HG03457 (cell line): Measurements from ENCODE around the gene LYSET.
"Not testable (repeated sequence)": the region's sequence is repeated elsewhere in the genome, so short reads cannot be mapped to it uniquely, and the experiment has no call there.

Experiments
- ATAC-seq: cut with Tn5 transposase; IDR thresholded peaks from one replicate; pipeline ENCODE4 v1.9.1; 2021; ENCODE audit warnings: moderate number of reproducible peaks; ENCODE audit not compliant: unreplicated experiment

LYSET gene, protein sequence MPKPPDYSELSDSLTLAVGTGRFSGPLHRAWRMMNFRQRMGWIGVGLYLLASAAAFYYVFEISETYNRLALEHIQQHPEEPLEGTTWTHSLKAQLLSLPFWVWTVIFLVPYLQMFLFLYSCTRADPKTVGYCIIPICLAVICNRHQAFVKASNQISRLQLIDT

DNA sequence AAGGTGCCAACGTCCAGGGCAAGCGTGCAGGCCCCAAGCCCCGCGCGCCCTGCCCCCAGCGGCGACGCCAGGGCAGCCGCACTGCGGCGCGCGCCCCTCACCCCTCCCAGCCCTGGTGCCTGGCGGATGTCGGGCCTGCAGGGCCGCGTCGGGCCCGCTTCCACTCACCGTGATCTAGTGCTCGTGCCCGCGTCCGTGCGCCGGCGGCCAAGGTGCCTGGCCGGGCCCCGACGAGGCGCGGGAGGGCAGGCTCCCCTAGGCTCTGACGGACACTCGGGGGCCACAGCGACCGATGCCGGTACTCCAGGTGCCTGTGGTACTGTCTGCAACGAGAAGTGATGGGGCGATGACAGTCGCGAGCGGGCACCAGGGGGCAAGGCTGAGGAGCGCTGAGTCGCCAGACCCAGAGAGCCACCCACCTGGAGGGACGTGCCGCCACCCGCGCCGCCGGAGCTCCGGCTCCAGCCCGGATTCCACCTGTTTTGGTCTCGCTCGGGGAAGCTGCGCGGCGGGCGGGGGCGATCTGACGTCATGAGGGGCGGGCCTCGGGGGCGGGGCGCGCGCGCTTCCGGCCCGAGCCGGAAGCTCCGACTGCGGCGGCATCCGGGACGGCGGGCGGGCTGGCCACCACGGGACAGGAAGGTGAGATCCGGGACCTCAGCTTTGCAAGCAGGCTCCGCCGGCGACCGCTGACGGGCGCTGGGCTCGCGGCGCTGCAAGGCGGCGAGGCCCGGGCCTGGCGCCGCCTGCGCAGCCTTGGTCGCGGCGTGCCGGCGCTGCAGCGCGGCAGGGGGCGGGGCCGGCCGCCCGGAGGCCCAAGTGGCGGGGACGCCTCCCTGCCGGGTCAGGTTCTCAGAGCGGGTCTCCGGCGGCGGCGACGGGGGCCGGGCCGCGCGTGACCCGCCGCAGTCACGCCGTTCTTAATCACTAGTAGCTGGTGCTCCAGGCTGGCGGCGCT is at the start of gene LYSET, which contains the start of gene MOAP1:
Gene LYSET (plus strand): TSS at position 927 of the 958 bp plus-strand sequence. CDS start 89 bp downstream, outside the sequence.
Gene MOAP1 (minus strand): TSS at position 507 of the 958 bp plus-strand sequence. CDS start 655 bp downstream, outside the sequence.
- peak; percentile 76 for ATAC-seq

DNA sequence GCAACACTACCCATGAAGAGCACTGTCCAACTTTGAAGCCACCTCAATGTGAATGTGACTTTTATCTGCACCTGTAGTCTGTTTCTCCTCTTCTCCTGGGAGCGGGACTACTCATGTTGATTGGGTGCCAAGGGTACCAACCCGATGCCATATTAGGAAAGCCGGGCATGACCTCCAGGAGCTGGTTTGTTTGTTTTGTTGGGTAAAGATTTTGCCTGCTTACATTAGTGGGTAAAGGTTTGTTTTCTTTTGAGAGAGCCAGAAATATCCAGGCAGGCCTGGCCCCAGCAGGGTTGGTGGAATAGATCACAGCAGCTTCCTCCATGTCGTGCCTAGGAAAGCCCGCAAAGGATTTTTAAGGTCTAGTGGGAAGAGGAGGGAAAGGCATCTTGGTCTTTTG is 49.7 kb upstream of the LYSET start:
- no peak for ATAC-seq

DNA sequence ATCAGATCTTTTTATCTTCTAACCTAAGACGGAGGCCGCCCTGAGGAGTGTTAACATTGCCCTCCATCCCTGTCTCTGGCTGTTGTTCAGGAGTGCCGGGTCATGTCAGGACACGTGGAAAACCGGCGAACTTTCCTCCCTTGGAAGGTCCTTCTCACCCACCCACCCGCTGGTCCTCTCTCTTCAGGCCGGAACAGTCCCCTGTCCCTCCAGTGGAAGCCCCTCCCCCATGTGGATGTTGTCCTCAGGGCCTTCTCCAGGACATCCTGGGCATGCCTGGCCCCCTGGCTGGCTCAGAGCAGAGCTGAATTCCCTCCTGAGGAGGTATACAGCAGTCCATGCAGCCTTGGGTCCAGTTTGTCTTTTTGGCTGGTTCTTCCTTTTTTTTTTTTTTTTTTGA is 49.1 kb upstream of the LYSET start:
- no peak for ATAC-seq

DNA sequence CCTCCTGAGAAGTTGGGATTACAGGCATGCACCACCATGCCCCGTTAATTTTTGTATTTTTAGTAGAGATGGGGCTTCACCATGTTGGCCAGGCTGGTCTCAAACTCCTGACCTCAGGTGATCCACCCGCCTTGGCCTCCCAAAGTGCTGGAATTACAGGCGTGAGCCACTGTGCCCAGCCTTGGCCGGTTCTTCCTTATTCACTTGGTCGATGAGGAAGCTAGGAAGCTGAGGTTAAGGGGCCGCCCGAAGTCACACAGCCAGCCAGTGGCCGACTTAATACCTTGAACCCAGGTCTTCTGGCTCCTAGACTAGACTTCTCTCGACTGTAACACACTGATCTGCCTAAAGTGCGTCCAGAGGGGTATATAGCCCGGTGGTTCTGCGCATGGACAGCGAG is 48.6 kb upstream of the LYSET start:
- not testable (repeated sequence) for ATAC-seq

DNA sequence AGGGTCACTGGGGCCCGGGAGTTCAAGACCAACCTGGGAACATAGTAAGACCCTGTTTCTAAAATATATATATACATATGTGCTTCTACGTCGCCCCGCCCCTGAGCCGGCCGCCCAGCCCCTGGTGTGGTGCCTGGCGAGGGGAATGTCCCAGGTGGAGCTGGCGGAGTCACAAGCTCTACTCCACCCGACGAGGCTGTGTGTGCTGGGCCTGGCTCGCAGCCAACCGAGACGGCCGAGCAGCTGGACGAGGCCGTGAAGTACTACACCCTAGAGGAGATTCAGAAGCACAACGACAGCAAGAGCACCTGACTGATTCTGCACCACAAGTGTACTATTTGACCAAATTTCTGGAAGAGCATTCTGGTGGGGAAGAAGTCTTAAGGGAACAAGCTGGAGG is 47.3 kb upstream of the LYSET start:
- no peak for ATAC-seq

DNA sequence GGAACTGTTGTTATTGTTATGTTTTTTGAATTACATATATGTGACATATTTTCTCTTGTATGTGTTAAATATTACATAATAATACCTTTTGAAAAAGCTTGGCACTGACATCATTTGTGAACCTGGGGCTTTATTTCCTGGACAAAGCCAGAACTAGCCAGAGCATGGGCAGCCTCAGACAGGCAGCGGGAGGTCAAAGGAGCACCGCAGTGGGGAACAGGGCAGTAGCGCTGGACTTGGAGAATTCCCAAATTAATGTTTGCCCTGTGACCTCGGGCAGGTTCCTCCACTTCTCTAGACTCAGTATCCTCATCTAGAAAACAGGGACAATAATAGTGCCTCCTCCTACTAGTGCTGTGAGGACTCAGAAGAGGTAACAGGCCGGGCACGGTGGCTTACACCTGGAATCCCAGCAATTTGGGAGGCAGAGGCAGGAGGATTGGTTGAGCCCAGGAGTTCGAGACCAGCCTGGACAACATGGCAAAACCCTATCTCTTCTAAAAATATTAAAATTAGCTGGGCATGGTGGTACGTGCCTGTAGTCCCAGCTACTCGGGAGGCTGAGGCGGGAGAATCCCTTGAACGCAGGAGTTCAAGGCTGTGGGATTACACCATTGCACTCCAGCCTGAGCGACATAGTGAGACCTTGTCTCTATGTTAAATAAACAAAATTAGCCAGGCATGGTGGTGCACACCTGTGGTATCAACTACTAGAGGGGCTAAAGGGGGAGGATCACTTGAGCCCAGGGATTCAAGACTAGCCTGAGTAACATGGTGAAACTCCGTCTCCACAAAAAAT is 42.1 kb upstream of the LYSET start:
- ATAC-seq: no peak

DNA sequence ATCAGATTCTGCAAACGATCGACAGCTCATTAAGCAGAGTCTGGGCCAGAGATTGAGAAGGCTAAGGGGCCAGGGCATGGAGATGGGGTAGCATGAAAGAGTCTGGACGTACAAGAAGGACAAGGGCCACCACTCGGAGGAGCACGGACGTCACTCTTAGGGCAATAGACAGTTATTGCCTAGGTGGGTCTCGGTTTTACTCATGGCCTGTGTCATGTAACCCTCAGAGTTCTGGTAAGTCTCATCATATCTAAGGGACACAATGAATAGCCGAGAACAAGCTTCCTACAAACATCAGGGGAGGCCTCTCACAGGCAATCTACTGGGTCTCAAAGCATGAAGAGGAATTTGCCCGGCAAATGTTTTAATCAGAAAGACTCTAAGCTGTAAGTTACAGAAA is 39.0 kb upstream of the LYSET start:
- ATAC-seq: no peak

DNA sequence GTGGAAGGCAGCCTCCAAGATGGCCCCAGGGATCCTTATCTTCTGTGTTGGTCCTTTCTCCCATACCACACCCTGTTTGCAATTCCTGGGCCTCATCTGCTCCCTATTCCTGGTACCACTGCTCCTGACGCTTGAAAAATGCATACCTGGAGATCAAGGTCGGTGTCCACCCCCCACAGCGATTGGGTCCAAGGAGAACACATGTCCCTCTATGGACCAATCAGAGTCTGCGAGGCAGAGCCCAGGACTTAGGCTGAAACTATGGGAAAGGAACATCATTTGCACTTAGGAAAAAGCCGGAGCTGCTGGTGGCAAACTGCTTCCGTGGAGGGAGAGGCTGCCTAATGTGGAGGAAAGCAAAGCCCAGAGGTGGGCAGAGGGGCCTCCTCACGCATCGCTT is 36.1 kb upstream of the LYSET start:
- no peak for ATAC-seq

DNA sequence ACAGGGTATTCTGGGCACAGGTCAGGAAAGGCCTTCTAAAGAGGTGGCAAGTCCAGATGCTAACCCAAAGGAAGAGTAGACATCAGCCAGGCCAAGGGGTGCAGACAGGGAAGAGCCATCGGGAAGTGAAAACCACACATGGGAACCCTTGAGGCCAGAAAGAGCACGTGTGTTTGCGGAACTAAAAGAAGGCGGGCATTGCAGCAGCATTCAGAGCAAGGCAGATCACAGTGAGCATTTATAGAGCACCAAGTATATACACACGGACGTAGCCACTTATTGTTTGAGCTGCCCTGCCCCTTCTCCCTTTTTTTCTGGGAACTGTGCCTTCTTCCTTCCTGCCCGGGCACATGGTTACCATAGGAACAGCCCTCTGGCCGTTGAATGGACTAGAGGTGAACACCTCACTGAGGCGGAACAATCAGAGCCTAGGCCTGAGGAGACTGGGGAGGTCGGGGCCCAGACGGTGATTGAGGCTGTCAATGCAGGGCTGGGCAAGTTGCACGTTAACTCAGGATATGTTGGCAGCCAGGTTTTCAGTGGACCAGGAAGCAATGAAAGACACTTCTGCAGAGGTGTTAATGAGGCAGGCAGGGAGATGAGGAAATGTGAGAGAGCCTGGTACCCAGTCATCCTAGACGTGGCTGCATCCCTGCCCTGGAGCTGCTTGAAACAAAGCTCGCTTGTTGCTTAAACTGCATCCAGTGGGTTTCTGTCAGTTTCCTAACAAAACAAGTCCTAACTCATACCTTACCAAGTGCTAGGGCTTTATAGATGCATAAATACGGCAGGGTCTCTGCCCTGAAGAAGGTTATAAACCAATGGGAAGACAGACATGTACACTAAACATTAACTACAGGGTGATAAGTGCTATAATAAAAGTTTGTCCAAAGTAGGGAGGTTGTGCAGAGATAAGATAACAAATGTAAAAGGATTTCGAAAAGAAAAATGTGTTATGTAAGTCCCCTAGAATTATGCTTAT is 34.6 kb upstream of the LYSET start:
- ATAC-seq: no peak

DNA sequence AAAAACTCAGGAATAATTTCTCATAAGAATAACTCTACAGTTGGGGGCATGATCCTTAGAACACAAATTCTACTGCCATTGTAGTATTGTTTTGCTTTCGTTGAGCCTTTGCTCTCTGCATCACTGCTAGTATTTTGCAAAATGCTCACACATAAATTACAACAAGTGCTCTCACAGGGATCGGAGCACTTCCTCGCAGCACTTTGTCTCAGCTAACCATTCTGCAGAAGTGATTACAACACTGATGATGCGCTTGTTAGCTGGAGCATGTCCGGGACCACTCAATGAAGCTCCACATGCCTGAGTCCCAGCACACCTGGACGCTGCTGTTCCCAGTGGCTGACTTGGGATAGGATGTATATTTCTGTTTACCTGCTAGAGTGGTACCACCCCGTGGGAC is 32.0 kb upstream of the LYSET start:
- no peak for ATAC-seq

DNA sequence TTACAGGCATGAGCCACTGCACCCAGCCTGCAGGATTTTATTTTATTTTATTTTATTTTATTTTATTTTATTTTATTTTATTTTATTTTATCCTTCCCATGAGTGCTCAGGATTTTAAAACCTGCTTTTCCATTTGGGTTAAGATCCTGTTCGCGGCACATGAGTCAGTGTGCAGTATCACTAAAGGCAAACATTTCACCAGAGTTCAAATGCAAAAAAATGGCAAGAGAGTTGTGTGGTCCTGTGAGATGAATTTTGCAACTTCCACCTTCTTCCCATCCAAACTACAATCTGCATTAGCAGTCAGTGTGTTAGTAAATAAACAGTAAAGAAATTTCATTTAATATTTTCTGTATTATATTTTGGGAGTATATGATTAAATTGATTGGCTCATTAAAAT is 29.4 kb upstream of the LYSET start:
- ATAC-seq: no peak

DNA sequence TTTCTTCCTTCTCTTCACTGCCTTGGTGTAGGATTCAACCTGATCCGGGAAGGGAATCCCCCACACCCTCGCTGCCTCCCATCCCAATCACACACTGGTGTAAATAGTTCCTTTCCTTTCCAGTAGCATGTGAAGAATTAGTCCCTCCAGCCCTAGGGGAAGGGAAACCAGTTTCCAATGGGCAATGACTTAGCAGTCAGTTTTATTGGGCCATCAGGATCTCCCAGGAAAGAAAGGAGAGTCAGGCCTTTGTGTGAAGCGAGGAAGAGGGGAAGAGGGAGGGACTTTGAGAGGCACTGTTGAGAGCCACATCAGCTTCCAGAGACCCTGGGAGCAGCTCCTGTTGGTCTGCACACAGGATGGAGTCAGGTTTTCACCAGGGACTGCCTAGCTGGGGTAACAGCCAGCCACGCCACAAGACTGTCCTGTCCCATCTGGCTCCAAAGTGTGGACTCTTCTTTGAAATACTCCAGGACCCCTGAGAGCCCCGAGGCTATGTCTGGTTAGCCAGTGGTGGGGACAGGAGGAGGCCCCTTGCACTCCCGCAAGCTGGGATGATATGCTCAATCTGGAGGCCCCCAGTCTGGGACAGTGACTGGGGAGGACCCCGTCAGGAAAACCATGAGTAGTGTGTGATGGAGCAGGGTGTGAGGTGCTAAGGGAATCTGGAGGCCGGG is 28.3 kb upstream of the LYSET start:
- no peak for ATAC-seq

DNA sequence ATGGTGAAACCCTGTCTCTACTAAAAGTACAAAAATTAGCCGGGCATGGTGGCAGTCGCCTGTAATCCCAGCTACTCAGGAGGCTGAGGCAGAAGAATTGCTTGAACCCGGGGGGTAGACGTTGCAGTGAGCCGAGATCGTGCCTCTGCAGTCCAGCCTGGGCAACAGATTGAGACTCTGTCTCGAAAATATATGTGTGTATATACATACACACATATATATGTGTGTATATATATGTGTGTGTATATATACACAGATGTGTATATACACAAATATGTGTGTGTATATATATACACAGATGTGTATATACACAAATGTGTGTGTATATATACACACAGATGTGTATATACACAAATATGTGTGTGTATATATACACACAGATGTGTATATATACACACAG is 26.8 kb upstream of the LYSET start:
- not testable (repeated sequence) for ATAC-seq

DNA sequence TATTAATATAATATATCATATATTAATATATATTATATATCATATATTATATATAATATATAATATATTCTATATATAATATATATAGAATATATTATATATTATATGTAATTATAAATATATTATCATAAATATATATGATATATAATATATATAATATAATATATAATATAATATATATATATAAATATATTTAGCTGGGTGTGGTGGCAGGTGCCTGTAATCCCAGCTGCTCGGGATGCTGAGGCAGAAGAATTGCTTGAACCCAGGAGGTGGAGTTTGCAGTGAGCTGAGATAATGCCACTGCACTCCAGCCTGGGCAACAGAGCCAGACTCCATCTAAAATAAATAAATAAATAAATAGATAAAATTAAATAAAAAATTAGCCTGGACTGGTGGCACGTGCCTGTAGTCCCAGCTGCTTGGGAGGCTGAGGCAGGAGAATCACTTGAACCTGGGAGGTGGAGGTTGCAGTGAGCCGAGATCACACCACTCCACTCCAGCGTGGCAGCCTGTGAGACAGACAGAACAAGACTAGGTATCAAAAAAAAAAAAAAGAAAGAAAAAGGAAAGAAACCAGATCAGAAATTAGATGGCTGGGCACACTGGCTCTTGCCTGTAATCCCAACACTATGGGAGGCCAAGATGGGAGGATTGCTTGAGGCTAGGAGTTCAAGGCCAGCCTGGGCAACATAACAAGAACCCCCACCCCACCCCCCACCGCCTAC is 25.3 kb upstream of the LYSET start:
- not testable (repeated sequence) for ATAC-seq

DNA sequence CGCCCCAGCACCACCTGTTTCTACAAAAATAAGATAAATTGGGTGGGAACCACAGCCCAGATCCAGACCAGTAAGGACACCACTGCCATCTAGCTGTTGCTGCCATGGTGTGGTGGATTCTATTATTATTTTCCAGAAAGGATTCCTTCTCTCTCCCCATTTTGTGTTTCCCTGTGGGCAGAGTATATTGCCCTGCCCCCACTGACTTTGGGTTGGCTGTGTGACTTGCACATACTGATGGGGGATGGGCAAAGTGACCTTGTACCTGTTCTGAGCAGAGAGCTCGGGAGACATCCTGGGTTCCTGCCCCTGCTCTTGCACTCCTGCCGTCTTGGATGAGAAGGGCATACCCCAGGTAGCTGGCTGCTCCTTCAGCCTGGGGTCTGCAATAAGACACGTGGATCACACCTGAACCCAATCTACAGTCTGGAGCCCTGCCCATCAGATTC is 24.7 kb upstream of the LYSET start:
- no peak for ATAC-seq

DNA sequence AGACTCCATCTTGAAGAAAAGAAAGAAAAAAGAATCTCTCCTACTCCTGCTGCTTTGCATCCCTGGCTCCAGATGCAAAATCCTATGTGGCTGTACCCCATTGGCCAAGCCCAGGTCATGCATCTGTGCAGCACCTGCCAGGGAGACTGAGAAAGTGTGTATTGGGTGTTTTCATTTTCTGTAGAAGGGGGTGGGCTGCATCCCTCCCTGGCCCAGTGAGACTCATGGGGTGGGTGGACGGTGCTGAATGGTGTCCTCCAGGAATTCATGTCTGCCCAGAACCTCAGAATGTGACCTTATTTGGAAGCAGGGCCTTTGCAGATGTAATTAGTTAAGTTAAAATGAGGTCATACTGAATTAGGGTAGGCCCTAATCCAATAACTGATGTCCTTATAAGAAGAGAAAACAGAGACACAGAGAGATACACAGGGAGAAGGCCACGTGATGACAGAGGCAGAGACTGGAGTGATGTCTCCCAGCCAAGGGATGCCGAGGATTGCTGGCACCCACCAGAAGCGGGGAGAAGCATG is 23.6 kb upstream of the LYSET start:
- ATAC-seq: no peak

DNA sequence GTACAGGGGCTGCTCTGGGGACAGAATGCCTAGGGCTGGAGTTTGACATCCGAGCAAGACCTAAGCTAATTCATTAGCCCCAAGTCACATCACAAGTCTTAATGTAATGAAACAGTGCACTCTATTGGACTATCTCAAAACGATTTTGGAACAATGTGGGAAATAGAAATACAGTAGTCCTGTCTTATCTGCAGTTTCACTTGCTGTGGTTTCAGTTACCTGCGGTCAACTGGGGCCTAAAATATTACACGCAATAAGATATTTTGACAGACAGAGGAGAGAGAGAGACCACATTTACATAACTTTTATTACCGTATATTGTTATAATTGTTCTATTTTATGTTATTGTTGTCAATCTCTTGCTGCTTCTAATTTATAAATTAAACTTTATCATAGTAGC is 21.6 kb upstream of the LYSET start:
- ATAC-seq: no peak
